ENCODE data around the gene ZNF524.

DNA sequence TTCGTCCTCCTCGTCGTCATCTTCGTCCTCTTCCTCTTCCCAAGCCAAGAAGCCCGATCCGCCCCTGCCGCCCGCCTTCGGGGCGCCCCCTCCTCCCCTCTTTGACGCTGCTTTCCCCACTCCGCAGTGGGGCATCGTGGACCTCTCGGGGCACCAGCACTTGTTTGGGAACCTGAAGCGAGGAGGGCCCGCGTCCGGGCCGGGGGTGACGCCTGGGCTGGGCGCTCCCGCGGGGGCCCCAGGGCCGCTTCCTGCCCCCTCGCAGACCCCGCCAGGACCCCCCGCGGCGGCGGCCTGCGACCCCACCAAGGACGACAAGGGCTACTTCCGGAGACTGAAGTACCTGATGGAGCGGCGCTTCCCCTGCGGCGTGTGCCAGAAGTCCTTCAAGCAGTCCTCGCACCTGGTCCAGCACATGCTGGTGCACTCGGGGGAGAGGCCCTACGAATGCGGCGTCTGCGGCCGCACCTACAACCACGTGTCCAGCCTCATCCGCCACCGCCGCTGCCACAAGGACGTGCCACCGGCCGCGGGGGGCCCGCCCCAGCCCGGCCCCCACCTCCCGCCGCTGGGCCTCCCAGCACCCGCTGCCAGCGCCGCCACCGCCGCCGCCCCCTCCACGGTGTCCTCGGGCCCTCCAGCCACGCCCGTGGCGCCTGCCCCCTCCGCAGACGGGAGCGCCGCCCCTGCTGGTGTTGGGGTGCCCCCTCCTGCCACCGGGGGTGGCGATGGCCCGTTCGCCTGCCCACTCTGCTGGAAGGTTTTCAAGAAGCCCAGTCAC lies 14.0 kb downstream of the ZNF524 start:
- TF ChIP-seq, protein P1, sequence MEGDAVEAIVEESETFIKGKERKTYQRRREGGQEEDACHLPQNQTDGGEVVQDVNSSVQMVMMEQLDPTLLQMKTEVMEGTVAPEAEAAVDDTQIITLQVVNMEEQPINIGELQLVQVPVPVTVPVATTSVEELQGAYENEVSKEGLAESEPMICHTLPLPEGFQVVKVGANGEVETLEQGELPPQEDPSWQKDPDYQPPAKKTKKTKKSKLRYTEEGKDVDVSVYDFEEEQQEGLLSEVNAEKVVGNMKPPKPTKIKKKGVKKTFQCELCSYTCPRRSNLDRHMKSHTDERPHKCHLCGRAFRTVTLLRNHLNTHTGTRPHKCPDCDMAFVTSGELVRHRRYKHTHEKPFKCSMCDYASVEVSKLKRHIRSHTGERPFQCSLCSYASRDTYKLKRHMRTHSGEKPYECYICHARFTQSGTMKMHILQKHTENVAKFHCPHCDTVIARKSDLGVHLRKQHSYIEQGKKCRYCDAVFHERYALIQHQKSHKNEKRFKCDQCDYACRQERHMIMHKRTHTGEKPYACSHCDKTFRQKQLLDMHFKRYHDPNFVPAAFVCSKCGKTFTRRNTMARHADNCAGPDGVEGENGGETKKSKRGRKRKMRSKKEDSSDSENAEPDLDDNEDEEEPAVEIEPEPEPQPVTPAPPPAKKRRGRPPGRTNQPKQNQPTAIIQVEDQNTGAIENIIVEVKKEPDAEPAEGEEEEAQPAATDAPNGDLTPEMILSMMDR (IDR thresholded peaks at IDR 0.05; ENCODE audit: low read depth, low read length, poor library complexity, severe bottlenecking): no peak
- TF ChIP-seq EZH2phosphoT487 (IDR thresholded peaks at IDR 0.05; ENCODE audit: borderline replicate concordance, low read length): no peak
